Endothelial cell (in vitro differentiated cells): Measurements from ENCODE around the gene RAB11FIP2. TPM values are rescaled to one million over a fixed set of nuclear protein-coding genes. Genes with fewer than 3 reads are reported as not detected.

ENCODE experiments used
- DNase-seq: peaks from one replicate; pipeline ENCODE4 v3.0.0; 2021; ENCODE audit warnings: low spot score
- H3K27ac Mint-ChIP-seq: one replicate; pipeline ENCODE4 v1.8.0; 2021; ENCODE audit warnings: mixed read lengths, inconsistent platforms; ENCODE audit not compliant: unreplicated experiment
- H3K27me3 Mint-ChIP-seq: one replicate; pipeline ENCODE4 v1.8.0; 2021; ENCODE audit warnings: mild to moderate bottlenecking, moderate library complexity, mixed read lengths, inconsistent platforms; ENCODE audit not compliant: unreplicated experiment
- H3K36me3 Mint-ChIP-seq: one replicate; pipeline ENCODE4 v1.8.0; 2021; ENCODE audit warnings: mild to moderate bottlenecking, low read depth, mixed read lengths, inconsistent platforms; ENCODE audit not compliant: unreplicated experiment
- H3K4me1 Mint-ChIP-seq: one replicate; pipeline ENCODE4 v1.8.0; 2021; ENCODE audit warnings: mild to moderate bottlenecking, mixed read lengths, inconsistent platforms; ENCODE audit not compliant: unreplicated experiment
- H3K4me3 Mint-ChIP-seq: one replicate; pipeline ENCODE4 v1.8.0; 2021; ENCODE audit warnings: mild to moderate bottlenecking, mixed read lengths, inconsistent platforms; ENCODE audit not compliant: unreplicated experiment
- H3K9me3 Mint-ChIP-seq: one replicate; pipeline ENCODE4 v1.8.0; 2021; ENCODE audit warnings: mixed read lengths, inconsistent platforms; ENCODE audit not compliant: unreplicated experiment
- CTCF ChIP-seq: fragments of 200-600 bp; sonication (generic); IDR thresholded peaks from one replicate; pipeline ENCODE4 v1.5.0; 2021; ENCODE audit warnings: antibody characterized with exemption; ENCODE audit not compliant: unreplicated experiment
- total RNA-seq: library from RNA; stranded (reverse); fragmentation: NEBNext Ultra II Directional; extraction: Animal tissue kit (Norgen Biotek cat#: 25700); gene quantifications from one replicate; pipeline ENCODE4 v1.2.1, GENCODE V29; 2021; ENCODE audit not compliant: unreplicated experiment

RAB11FIP2 gene
- total RNA-seq, 1 donor from 2014 or later: 10.9 TPM

- Mint-ChIP-seq H3K36me3 (no peaks in the 10 kb centered on the region), H3K27me3 (peaks cover 1% of the 10 kb centered on the region), H3K27ac (no peak overlapping the region), H3K9me3 (no peaks in the 10 kb centered on the region), H3K4me3 (no peak overlapping the region), H3K4me1 (no peaks in the 10 kb centered on the region)
- DNase-seq: no peak
- no peak for TF ChIP-seq CTCF
These were observed 29.5 kb downstream of the RAB11FIP2 start for GRCh38 chr10:118017071-118017740.

- TF ChIP-seq CTCF: no peak
- H3K27me3 Mint-ChIP-seq: no peaks in the 10 kb centered on the region
- H3K27ac Mint-ChIP-seq: no peak overlapping the region
- no peaks in the 10 kb centered on the region for H3K4me1 Mint-ChIP-seq
- H3K4me3 Mint-ChIP-seq: no peak overlapping the region
- H3K9me3 Mint-ChIP-seq: no peaks in the 10 kb centered on the region
- no peaks in the 10 kb centered on the region for H3K36me3 Mint-ChIP-seq
- DNase-seq: no peak
These were observed 33.7 kb downstream of the RAB11FIP2 start for GRCh38 chr10:118012952-118013525.

- DNase-seq: no peak
- Mint-ChIP-seq H3K27me3 (no peaks in the 10 kb centered on the region), H3K27ac (no peak overlapping the region), H3K4me1 (no peaks in the 10 kb centered on the region), H3K36me3 (peaks cover 3% of the 10 kb centered on the region), H3K9me3 (no peaks in the 10 kb centered on the region), H3K4me3 (no peak overlapping the region)
- TF ChIP-seq CTCF: no peak
These were observed 39.0 kb downstream of the RAB11FIP2 start for GRCh38 chr10:118007773-118008172.

- H3K27ac Mint-ChIP-seq: no peak overlapping the region
- no peaks in the 10 kb centered on the region for H3K4me1 Mint-ChIP-seq
- no peaks in the 10 kb centered on the region for H3K9me3 Mint-ChIP-seq
- no peaks in the 10 kb centered on the region for H3K27me3 Mint-ChIP-seq
- TF ChIP-seq CTCF: no peak
- DNase-seq: no peak
- peaks cover 3% of the 10 kb centered on the region for H3K36me3 Mint-ChIP-seq
- H3K4me3 Mint-ChIP-seq: no peak overlapping the region
These were observed 43.6 kb downstream of the RAB11FIP2 start for GRCh38 chr10:118003126-118003525.

- H3K4me1 Mint-ChIP-seq: no peaks in the 10 kb centered on the region
- no peak for TF ChIP-seq CTCF
- no peak for DNase-seq
- no peaks in the 10 kb centered on the region for H3K27me3 Mint-ChIP-seq
- H3K4me3 Mint-ChIP-seq: no peak overlapping the region
- no peaks in the 10 kb centered on the region for H3K9me3 Mint-ChIP-seq
- H3K36me3 Mint-ChIP-seq: peaks cover 3% of the 10 kb centered on the region
- H3K27ac Mint-ChIP-seq: no peak overlapping the region
These were observed 44.2 kb downstream of the RAB11FIP2 start for GRCh38 chr10:118002581-118002980.
